Measurements from ENCODE around the gene MPP2. TPM values are rescaled to one million over a fixed set of nuclear protein-coding genes. Genes with fewer than 3 reads are reported as not detected.

Gene MPP2
- total and polyA plus RNA-seq, 2 donors (not counting 3 experiments of a cell fraction or from before 2014, with no cell fraction given) = 1.4 to 1.6 TPM

DNA sequence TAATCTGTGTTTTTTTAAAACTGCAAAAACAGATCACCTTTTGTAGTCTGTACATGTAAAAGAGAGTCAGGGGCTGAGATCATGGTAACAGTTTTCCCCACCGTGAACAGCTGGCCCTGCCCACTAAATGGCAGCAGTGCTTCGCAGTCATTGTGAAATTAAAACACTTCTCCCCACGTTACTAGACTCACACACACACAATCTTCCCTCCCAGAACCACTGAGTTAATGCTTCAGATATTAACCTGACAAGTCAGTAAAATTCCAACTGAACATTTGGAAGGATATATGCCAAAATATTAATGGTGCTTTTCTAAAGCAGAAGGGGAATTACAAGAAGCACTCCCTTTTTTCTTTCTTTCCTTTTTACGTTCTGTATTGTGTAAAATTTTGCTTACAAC is 61.6 kb downstream of the MPP2 start:
- H3K9ac ChIP-seq (replicated peaks; ENCODE audit: extremely low read depth, insufficient read depth, low read length) = no peak overlapping the region
- TF ChIP-seq JUN (IDR thresholded peaks at IDR 0.05; ENCODE audit: borderline replicate concordance, insufficient read depth, insufficient read length, low read depth) (no peak), MYC (IDR thresholded peaks at IDR 0.05; ENCODE audit: low read depth, low read length) (no peak), FOS (IDR thresholded peaks at IDR 0.05; ENCODE audit: borderline replicate concordance, insufficient read depth, low read length) (no peak), EZH2 (IDR thresholded peaks at IDR 0.05; ENCODE audit: borderline replicate concordance, low read depth, low read length, severe bottlenecking) (no peak)
- TF ChIP-seq, protein P1, sequence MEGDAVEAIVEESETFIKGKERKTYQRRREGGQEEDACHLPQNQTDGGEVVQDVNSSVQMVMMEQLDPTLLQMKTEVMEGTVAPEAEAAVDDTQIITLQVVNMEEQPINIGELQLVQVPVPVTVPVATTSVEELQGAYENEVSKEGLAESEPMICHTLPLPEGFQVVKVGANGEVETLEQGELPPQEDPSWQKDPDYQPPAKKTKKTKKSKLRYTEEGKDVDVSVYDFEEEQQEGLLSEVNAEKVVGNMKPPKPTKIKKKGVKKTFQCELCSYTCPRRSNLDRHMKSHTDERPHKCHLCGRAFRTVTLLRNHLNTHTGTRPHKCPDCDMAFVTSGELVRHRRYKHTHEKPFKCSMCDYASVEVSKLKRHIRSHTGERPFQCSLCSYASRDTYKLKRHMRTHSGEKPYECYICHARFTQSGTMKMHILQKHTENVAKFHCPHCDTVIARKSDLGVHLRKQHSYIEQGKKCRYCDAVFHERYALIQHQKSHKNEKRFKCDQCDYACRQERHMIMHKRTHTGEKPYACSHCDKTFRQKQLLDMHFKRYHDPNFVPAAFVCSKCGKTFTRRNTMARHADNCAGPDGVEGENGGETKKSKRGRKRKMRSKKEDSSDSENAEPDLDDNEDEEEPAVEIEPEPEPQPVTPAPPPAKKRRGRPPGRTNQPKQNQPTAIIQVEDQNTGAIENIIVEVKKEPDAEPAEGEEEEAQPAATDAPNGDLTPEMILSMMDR (IDR thresholded peaks at IDR 0.05; ENCODE audit: extremely low read depth in 1 of 2, insufficient read depth in 1 of 2, low read depth in 1 of 2, low read length in 2 of 2) = no peak
- TF ChIP-seq, protein P2, sequence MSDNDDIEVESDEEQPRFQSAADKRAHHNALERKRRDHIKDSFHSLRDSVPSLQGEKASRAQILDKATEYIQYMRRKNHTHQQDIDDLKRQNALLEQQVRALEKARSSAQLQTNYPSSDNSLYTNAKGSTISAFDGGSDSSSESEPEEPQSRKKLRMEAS (IDR thresholded peaks at IDR 0.05; ENCODE audit: insufficient read depth, insufficient read length) = no peak
- H3K36me3 ChIP-seq (ENCODE audit: control insufficient read depth in 2 of 2, extremely low read depth in 1 of 2, insufficient read depth in 2 of 2, low read length in 2 of 2) = no peaks in the 10 kb centered on the region
- CTCF ChIA-PET = interaction anchor here (0.6 to 3.8 kb wide), 40 partner anchors 8 to 678 kb away, joined by 3 to 153 read pairs (median 6); partner anchors contain the start of genes CFAP97D1, DUSP3 and MPP3
- POLR2A ChIA-PET = interaction anchor here (0.6 kb wide), 1 partner anchor 28 kb away, joined by 4 read pairs; no protein-coding TSS in a partner anchor
- no peaks in the 10 kb centered on the region for H3K79me2 ChIP-seq (ENCODE audit: control insufficient read depth, insufficient read depth, low read length)
- dilution Hi-C loops (cut with MboI; ENCODE audit: extremely low pct_ligation_motif_present, low sequenced_read_pairs) (no loop called here), intact Hi-C loops (cut with micrococcal nuclease) (loop anchor here (1.0 to 2.0 kb wide), 3 partner anchors 55 to 151 kb away; no protein-coding TSS in a partner anchor)
- H3K27me3 ChIP-seq (ENCODE audit: control insufficient read depth in 2 of 2, insufficient read depth in 2 of 2, low read length in 2 of 2) = peaks cover 2 to 3% of the 10 kb centered on the region in 2 experiments
- DNase-seq (ENCODE audit: low read depth, low spot score) (no peak), FAIRE-seq (no peak)
- no peaks in the 10 kb centered on the region for H4K20me1 ChIP-seq (replicated peaks; ENCODE audit: control insufficient read depth, extremely low read depth, insufficient read depth, low read length)
- H3K4me3 ChIP-seq (replicated peaks in 1 of 3; ENCODE audit: insufficient read depth in 1 of 3, low read depth in 1 of 3, low read length in 3 of 3) = no peak overlapping the region
- BruUV-seq (replicated peaks) = no TSS peak
- H3K9me1 ChIP-seq (replicated peaks; ENCODE audit: control insufficient read depth, extremely low read depth, insufficient read depth, low read length) = no peaks in the 10 kb centered on the region
- H3K4me1 ChIP-seq (ENCODE audit: control insufficient read depth, extremely low read depth, insufficient read depth, low read length) = no peaks in the 10 kb centered on the region
- H3K4me2 ChIP-seq (ENCODE audit: insufficient read depth, low read length) = no peak overlapping the region
- H3K27ac ChIP-seq (ENCODE audit: insufficient read depth, low read depth, low read length) = no peak overlapping the region
- H3K9me3 ChIP-seq (replicated peaks; ENCODE audit: control insufficient read depth, insufficient read depth, low read length) = no peaks in the 10 kb centered on the region
- H2AFZ ChIP-seq (ENCODE audit: low read depth, low read length) = no peak overlapping the region
